GM18520 (cell line): Measurements from ENCODE around the gene PRR13.
A peak's percentile ranks its signal among the peaks of the same experiment; 100 is the strongest.

ENCODE experiments used
- ATAC-seq: cut with Tn5 transposase; IDR thresholded peaks from one replicate; pipeline ENCODE4 v1.9.1; 2021; ENCODE audit not compliant: unreplicated experiment

PRR13 gene

GRCh38 chr12:53492188-53492587 is 50.7 kb downstream of the PRR13 start:
- no peak for ATAC-seq

- ATAC-seq: peak; percentile 90
These were observed 51.5 kb downstream of the PRR13 start for GRCh38 chr12:53492830-53493609.

- no peak for ATAC-seq
These were observed 52.3 kb downstream of the PRR13 start for GRCh38 chr12:53493610-53494391.
